ENCODE measurements around the gene LYPD6. TPM values are rescaled to one million over a fixed set of nuclear protein-coding genes. Genes with fewer than 3 reads are reported as not detected.

LYPD6 gene
- total and polyA plus RNA-seq, 5 donors from 2014 or later = not detected

GRCh38 chr2:149370061-149370775 lies 39.8 kb downstream of the LYPD6 start:
- DNase-seq = no peak
- no peaks in the 10 kb centered on the region for H3K27me3 ChIP-seq (ENCODE audit: control insufficient read depth, insufficient read depth, low read length)
- no peak overlapping the region for H3K4me3 Mint-ChIP-seq
- H3K27ac Mint-ChIP-seq = peak overlapping the region in 1 of 3 donors; percentile 9
- H3K4me1 ChIP-seq (ENCODE audit: control insufficient read depth, insufficient read depth, low read length, poor library complexity, severe bottlenecking) = no peaks in the 10 kb centered on the region
- no peaks in the 10 kb centered on the region for H3K27me3 Mint-ChIP-seq
- no peaks in the 10 kb centered on the region for H3K4me1 Mint-ChIP-seq
- no peak for ATAC-seq (ENCODE audit: low read depth in 2 of 2)
- H3K36me3 ChIP-seq (ENCODE audit: control insufficient read depth, insufficient read depth, low read length) = no peaks in the 10 kb centered on the region
- H3K36me3 Mint-ChIP-seq = no peaks in the 10 kb centered on the region
- H3K4me3 ChIP-seq (ENCODE audit: low read depth, low read length) = no peak overlapping the region
- peaks cover 0 to 5% (median 0%) of the 10 kb centered on the region in 7 donors for H3K9me3 Mint-ChIP-seq
- no peak overlapping the region for H3K27ac ChIP-seq (ENCODE audit: insufficient read depth, low read length, poor library complexity, severe bottlenecking)
- H3K9me3 ChIP-seq (ENCODE audit: control insufficient read depth in 2 of 2, low read length in 2 of 2) = no peaks in the 10 kb centered on the region

GRCh38 chr2:149371476-149371875 lies 41.1 kb downstream of the LYPD6 start:
- H3K36me3 Mint-ChIP-seq = no peaks in the 10 kb centered on the region
- H3K36me3 ChIP-seq (ENCODE audit: control insufficient read depth, insufficient read depth, low read length) = no peaks in the 10 kb centered on the region
- no peak overlapping the region for H3K27ac ChIP-seq (ENCODE audit: insufficient read depth, low read length, poor library complexity, severe bottlenecking)
- no peaks in the 10 kb centered on the region for H3K4me1 ChIP-seq (ENCODE audit: control insufficient read depth, insufficient read depth, low read length, poor library complexity, severe bottlenecking)
- no peaks in the 10 kb centered on the region for H3K4me1 Mint-ChIP-seq
- DNase-seq (no peak), ATAC-seq (ENCODE audit: low read depth in 2 of 2) (no peak)
- H3K27me3 ChIP-seq (ENCODE audit: control insufficient read depth, insufficient read depth, low read length) = no peaks in the 10 kb centered on the region
- no peak overlapping the region for H3K4me3 ChIP-seq (ENCODE audit: low read depth, low read length)
- H3K9me3 ChIP-seq (ENCODE audit: control insufficient read depth in 2 of 2, low read length in 2 of 2) = no peaks in the 10 kb centered on the region
- H3K4me3 Mint-ChIP-seq = no peak overlapping the region
- H3K27me3 Mint-ChIP-seq = no peaks in the 10 kb centered on the region
- peaks cover 0 to 5% (median 0%) of the 10 kb centered on the region in 7 donors for H3K9me3 Mint-ChIP-seq
- no peak overlapping the region for H3K27ac Mint-ChIP-seq

GRCh38 chr2:149375801-149376361 lies 45.5 kb downstream of the LYPD6 start:
- Mint-ChIP-seq H3K4me3 (no peak overlapping the region), H3K9me3 (peaks cover 0 to 4% (median 0%) of the 10 kb centered on the region in 7 donors), H3K36me3 (no peaks in the 10 kb centered on the region), H3K4me1 (no peaks in the 10 kb centered on the region), H3K27ac (no peak overlapping the region), H3K27me3 (no peaks in the 10 kb centered on the region)
- Histone ChIP-seq H3K4me3 (ENCODE audit: low read depth, low read length) (no peak overlapping the region), H3K27me3 (ENCODE audit: control insufficient read depth, insufficient read depth, low read length) (no peaks in the 10 kb centered on the region), H3K27ac (ENCODE audit: insufficient read depth, low read length, poor library complexity, severe bottlenecking) (no peak overlapping the region), H3K4me1 (ENCODE audit: control insufficient read depth, insufficient read depth, low read length, poor library complexity, severe bottlenecking) (no peaks in the 10 kb centered on the region), H3K9me3 (ENCODE audit: control insufficient read depth in 2 of 2, low read length in 2 of 2) (no peaks in the 10 kb centered on the region), H3K36me3 (ENCODE audit: control insufficient read depth, insufficient read depth, low read length) (no peaks in the 10 kb centered on the region)
- ATAC-seq (ENCODE audit: low read depth in 2 of 2) (no peak), DNase-seq (no peak)

- Mint-ChIP-seq H3K4me1 (no peaks in the 10 kb centered on the region), H3K9me3 (no peaks in the 10 kb centered on the region), H3K36me3 (no peaks in the 10 kb centered on the region), H3K27ac (no peak overlapping the region), H3K4me3 (no peak overlapping the region), H3K27me3 (no peaks in the 10 kb centered on the region)
- H3K4me1 ChIP-seq (ENCODE audit: control insufficient read depth, insufficient read depth, low read length, poor library complexity, severe bottlenecking) = no peaks in the 10 kb centered on the region
- no peaks in the 10 kb centered on the region for H3K27me3 ChIP-seq (ENCODE audit: control insufficient read depth, insufficient read depth, low read length)
- DNase-seq = no peak
- H3K9me3 ChIP-seq (ENCODE audit: control insufficient read depth in 2 of 2, low read length in 2 of 2) = no peaks in the 10 kb centered on the region
- no peaks in the 10 kb centered on the region for H3K36me3 ChIP-seq (ENCODE audit: control insufficient read depth, insufficient read depth, low read length)
- ATAC-seq (ENCODE audit: low read depth in 2 of 2) = no peak
- H3K4me3 ChIP-seq (ENCODE audit: low read depth, low read length) = no peak overlapping the region
- no peak overlapping the region for H3K27ac ChIP-seq (ENCODE audit: insufficient read depth, low read length, poor library complexity, severe bottlenecking)
Measured at GRCh38 chr2:149380205-149380604, 49.8 kb downstream of the LYPD6 start.

GRCh38 chr2:149383340-149383739 lies 53.0 kb downstream of the LYPD6 start:
- Mint-ChIP-seq H3K27ac (no peak overlapping the region), H3K4me1 (no peaks in the 10 kb centered on the region), H3K4me3 (no peak overlapping the region), H3K36me3 (no peaks in the 10 kb centered on the region), H3K9me3 (peaks cover 0 to 2% (median 0%) of the 10 kb centered on the region in 7 donors), H3K27me3 (no peaks in the 10 kb centered on the region)
- H3K4me1 ChIP-seq (ENCODE audit: control insufficient read depth, insufficient read depth, low read length, poor library complexity, severe bottlenecking) = no peaks in the 10 kb centered on the region
- H3K4me3 ChIP-seq (ENCODE audit: low read depth, low read length) = no peak overlapping the region
- no peaks in the 10 kb centered on the region for H3K27me3 ChIP-seq (ENCODE audit: control insufficient read depth, insufficient read depth, low read length)
- H3K36me3 ChIP-seq (ENCODE audit: control insufficient read depth, insufficient read depth, low read length) = no peaks in the 10 kb centered on the region
- ATAC-seq (ENCODE audit: low read depth in 2 of 2) (no peak), DNase-seq (no peak)
- no peaks in the 10 kb centered on the region for H3K9me3 ChIP-seq (ENCODE audit: control insufficient read depth in 2 of 2, low read length in 2 of 2)
- H3K27ac ChIP-seq (ENCODE audit: insufficient read depth, low read length, poor library complexity, severe bottlenecking) = no peak overlapping the region

GRCh38 chr2:149385350-149385749 lies 55.0 kb downstream of the LYPD6 start:
- no peaks in the 10 kb centered on the region for H3K27me3 Mint-ChIP-seq
- no peaks in the 10 kb centered on the region for H3K27me3 ChIP-seq (ENCODE audit: control insufficient read depth, insufficient read depth, low read length)
- ATAC-seq (ENCODE audit: low read depth in 2 of 2) = no peak
- peaks cover 0 to 4% (median 0%) of the 10 kb centered on the region in 7 donors for H3K9me3 Mint-ChIP-seq
- H3K4me3 ChIP-seq (ENCODE audit: low read depth, low read length) = no peak overlapping the region
- no peak for DNase-seq
- no peak overlapping the region for H3K27ac Mint-ChIP-seq
- H3K9me3 ChIP-seq (ENCODE audit: control insufficient read depth in 2 of 2, low read length in 2 of 2) = no peaks in the 10 kb centered on the region
- no peaks in the 10 kb centered on the region for H3K4me1 Mint-ChIP-seq
- no peaks in the 10 kb centered on the region for H3K4me1 ChIP-seq (ENCODE audit: control insufficient read depth, insufficient read depth, low read length, poor library complexity, severe bottlenecking)
- H3K4me3 Mint-ChIP-seq = no peak overlapping the region
- H3K36me3 ChIP-seq (ENCODE audit: control insufficient read depth, insufficient read depth, low read length) = no peaks in the 10 kb centered on the region
- no peak overlapping the region for H3K27ac ChIP-seq (ENCODE audit: insufficient read depth, low read length, poor library complexity, severe bottlenecking)
- no peaks in the 10 kb centered on the region for H3K36me3 Mint-ChIP-seq

- peaks cover 0 to 4% (median 1%) of the 10 kb centered on the region in 7 donors for H3K9me3 Mint-ChIP-seq
- ATAC-seq (ENCODE audit: low read depth in 2 of 2) = no peak
- no peaks in the 10 kb centered on the region for H3K9me3 ChIP-seq (ENCODE audit: control insufficient read depth in 2 of 2, low read length in 2 of 2)
- H3K27me3 Mint-ChIP-seq = no peaks in the 10 kb centered on the region
- H3K27ac ChIP-seq (ENCODE audit: insufficient read depth, low read length, poor library complexity, severe bottlenecking) = no peak overlapping the region
- H3K36me3 ChIP-seq (ENCODE audit: control insufficient read depth, insufficient read depth, low read length) = no peaks in the 10 kb centered on the region
- H3K4me3 ChIP-seq (ENCODE audit: low read depth, low read length) = no peak overlapping the region
- no peak overlapping the region for H3K4me3 Mint-ChIP-seq
- no peaks in the 10 kb centered on the region for H3K4me1 Mint-ChIP-seq
- H3K36me3 Mint-ChIP-seq = no peaks in the 10 kb centered on the region
- no peaks in the 10 kb centered on the region for H3K4me1 ChIP-seq (ENCODE audit: control insufficient read depth, insufficient read depth, low read length, poor library complexity, severe bottlenecking)
- H3K27me3 ChIP-seq (ENCODE audit: control insufficient read depth, insufficient read depth, low read length) = no peaks in the 10 kb centered on the region
- DNase-seq = no peak
- no peak overlapping the region for H3K27ac Mint-ChIP-seq
Measured at GRCh38 chr2:149387411-149387810, 57.0 kb downstream of the LYPD6 start.

Measured in CD4-positive, CD25-positive, alpha-beta regulatory T cell (primary cell).